OCI-LY3 (cell line): ENCODE measurements around the gene GRID2.

Experiments used
- CTCF ChIP-seq: fragments of 200-600, 300-600 bp; sonication (generic); IDR thresholded peaks from 2 replicates; pipeline ENCODE4 v1.5.1; 2014; ENCODE audit warnings: antibody characterized with exemption, low read length, low read depth
- EZH2phosphoT487 ChIP-seq: fragments of 200-600 bp; shearing (Covaris generic); IDR thresholded peaks from 2 replicates; pipeline ENCODE4 v1.6.1; 2018; ENCODE audit warnings: antibody characterized with exemption, mixed run types, low read depth

DNA sequence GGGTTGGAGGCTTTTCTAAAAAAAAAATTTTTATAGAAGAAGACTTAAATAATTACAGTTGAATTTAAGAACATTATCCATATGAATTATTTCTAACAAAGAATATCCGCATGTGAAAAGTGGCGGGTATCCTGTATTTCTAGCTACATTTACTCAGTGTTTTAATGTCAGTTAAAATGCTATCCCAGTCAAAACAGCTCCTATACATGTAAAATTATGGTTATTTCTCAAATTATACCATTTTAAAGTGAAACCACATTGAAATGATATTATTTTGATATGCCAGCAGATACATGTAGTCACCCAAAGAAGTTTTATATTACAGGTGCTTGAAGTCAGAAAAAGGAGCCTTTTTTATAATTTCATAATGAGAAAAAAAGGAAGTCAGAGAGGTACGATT is 1356.3 kb downstream of the GRID2 start:
- TF ChIP-seq CTCF, result no peak
- TF ChIP-seq EZH2phosphoT487, result no peak
